NCI-H524 treated with DMSO at 0.1 percent for 48 hours (cell line): ENCODE data around the gene LDHD.

Experiments used
- DNase-seq: peaks from one replicate; lab custom pipeline; 2025; lab: John Stamatoyannopoulos, UW

Gene LDHD

DNA sequence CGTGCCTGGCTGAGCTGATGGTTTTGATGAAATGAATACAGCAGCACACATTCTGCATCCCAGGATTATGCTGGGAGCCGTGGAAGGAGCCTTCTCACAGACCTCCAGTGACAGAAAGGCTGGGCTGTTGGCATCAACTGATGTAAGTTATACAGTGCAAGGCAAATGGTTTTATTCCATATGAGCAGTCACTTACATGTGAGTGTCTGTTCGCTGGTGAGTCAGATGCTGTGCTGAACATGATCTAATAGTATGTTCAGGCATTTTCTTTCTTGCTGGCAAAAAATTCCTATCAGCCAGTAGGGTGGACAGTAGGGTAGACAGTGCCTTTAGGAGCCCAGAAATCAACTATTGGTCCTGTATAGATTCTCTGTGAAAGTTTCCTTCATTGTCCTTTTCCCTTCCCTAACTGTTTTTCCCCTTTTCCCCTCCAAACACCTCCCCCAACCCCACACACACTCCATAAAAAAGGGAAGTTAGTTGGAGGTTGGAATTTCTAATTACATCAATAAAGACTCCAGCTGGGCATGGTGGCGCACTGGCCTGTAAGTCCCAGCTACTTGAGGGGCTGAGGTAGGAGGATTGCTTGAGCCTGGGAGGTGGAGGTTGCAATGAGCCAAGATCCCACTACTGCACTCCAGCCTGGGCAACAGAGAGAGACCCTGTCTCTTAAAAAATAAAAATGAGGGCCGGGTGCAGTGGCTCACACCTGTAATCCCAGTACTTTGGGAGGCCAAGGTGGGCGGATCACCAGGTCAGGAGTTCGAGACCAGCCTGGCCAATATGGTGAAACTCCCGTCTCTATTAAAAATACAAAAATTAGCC, 36.2 kb downstream of the LDHD start:
- no peak for DNase-seq

DNA sequence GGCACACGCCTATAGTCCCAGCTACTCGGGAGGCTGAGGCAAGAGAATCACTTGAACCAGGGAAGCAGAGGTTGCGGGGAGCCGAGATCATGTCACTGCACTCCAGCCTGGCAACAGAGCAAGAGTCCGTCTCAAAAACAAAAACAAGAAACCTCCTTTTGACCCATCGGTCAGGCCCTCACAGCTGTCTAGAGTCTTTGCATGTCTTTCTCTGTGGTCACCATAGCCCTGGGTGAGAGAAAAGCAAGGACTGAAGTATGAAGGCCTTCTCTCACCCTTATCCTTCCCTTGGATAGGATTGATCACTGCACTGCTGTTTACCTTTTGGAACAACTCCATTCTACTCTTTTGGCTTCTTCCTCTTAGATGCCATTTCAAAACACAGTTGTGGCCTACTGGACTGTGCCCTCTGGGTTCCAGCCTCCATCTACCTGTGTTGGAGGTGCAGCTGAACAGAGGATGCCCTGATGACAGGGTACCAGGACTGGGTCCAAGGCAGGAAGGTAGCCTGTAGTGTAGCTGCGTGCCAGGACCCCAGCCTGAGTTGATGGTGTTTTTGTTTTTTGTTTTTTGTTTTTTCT, 37.1 kb downstream of the LDHD start:
- no peak for DNase-seq

DNA sequence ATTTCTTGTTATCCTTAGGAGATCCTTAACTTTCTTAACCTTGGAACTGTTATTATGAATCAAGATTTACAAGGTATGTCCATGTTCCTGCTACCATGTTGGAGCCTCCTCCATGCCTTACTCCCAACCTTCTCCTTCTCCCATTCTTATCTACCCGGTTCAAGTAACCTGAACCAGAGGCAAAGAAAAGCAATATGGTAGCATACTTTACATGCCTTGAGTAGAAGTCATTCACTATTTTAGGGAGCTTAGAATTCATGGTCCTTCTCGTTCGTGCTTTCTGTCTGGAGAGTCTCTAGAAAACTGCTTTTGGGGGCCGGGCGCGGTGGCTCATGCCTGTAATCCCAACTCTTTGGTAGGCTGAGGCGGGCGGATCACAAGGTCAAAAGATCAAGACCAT, 37.7 kb downstream of the LDHD start:
- DNase-seq = no peak

DNA sequence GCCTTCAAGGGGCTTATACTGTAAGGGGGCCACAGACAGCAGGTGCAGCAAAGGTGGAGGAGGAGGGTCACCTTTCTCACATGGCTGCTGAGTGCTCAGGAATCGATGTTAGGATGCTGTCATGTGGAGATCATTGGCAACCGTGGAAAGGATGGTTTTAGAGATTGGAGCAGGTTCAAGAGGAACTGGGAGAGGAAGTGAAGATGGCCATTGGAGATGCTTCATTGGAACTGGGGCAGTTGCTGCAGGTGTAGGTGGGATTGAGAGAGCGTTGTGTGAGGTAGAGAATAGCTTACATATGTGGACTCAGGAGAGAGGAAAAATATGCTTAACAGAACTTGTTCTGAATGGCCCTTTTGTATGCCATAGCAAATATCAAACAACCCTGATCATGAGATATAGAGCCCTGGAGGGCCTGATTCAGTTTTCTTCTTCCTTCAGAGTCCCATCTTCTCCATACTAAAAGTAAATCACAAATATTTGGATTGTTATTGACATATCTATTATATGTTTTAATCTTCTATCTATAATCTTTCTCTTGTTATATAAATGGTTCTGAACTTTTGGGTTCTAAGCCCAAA, 40.8 kb downstream of the LDHD start:
- DNase-seq = no peak

DNA sequence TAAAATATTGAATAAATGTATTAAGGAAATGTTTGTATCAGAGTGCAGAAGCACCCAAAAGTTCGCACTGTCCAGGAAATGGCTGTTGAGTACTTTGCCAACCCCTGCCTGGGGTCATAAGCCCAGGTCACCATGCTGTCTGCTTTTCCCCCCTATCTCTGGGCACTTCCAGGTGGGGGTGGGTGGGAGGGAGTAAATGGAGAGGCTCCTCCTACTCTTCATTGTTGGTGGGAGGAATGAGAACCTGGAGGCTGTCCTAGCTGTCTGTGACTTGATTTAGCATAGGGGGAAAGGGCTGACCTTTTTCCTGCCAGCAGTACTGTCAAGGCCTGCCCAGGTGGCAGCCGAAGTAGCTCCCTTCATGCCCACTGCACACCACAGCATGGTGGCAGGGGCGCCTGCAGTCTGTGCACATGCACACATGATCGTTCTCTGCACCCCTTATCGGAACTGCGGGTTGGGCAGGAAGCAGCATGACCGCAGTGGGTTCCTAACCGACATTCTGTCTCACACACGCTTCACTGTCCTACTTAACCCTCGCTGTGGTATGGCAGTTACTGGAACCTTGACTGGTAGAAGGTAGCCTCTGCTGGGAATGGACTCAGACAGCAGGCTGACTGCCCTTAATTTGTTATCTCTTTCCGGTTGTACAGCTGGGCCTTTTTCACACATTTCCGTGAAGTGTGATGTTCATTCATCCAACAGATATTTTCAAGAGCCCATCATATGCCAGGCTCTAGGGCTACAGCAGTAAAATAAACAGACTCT, 41.5 kb downstream of the LDHD start:
- DNase-seq = no peak

DNA sequence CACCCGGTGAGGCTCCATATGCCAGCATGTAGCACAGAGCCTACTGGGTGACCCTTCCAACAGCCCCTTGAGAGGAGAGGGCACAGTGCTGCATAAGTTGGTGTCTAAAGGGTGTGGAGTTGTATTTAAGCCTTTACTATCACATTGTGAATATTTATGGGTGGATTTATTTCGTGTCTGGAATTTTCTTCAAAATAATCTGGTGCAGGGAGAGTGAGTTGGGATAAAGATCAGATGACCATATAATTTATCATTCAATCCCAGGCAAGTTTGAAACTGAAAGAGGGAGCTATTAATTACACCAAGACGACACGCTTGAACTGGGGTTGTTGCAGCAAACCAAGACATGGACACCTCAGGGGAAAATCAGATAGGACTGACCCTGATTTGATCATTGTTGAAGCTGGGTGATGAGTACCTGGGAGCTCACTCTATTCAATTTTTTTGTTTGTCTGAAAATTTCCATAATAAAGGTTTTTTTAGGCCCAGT, 42.2 kb downstream of the LDHD start:
- DNase-seq = no peak

DNA sequence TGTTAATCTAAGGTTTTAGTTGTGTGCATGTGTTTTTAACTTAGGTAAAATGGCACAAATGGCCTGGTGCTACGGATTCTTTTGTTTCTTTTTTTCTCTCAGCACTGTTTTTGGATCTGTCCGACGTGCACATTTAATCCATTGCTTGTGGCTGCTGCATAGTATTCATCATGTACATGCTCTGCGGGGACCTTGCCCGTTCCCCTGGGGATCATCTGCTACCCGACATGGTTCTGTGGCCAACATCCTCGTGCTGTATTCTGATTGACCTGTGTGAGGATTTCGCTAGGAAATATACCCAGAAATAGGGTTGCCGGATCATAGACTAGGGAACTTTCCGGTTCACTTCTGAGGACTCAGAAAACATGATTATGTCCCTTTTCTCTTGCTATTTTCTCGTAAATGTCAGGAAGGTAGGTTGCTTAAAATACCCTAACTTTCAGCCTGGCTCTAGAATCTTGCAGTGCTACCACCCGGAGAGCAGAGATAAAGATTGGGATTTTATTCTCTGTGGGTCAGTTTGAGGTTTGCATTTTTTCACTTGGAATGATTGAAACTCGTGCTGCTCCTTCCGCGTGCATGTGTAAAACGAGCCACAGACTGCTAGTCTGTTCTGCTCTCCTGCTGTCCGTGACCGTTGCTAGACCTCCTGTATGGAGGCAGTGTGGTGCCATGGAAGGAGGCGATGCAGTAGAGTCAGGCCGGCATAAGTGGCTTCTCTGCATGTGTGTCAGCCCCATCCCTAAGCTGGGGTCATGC, 42.9 kb downstream of the LDHD start:
- no peak for DNase-seq

DNA sequence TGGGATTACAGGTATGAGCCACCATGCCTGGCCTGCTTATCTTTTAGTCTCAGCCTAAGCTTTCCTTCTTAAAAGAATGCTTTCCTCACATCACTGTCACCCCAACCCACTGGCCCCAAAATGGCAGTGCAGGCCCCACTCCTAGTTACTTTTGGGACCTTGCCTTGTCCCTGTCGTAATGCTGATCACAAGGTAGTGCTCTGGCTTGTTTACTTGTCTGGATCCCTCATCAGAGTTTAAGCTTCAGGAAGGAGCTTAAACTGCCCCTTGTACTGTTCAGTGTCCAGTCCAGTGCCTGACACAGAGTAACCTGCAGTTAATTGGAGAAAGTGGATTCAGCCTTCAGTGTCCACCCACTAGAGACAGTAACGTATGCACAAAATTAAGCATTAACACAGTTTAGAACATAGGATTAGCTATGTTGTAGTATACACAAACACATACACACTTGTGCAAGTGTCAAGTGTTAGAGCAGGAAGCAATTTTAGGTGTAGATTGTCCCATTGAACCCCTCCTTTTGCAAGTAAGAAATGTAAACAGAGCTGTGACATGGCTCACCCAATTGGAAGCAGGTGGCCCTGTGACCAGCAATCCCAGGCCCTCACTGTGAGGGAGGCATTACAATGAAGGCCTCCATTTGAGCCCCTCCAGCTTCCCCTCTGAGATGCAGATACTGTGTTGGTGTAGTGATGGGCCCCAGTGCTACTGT, 44.2 kb downstream of the LDHD start:
- DNase-seq = no peak

DNA sequence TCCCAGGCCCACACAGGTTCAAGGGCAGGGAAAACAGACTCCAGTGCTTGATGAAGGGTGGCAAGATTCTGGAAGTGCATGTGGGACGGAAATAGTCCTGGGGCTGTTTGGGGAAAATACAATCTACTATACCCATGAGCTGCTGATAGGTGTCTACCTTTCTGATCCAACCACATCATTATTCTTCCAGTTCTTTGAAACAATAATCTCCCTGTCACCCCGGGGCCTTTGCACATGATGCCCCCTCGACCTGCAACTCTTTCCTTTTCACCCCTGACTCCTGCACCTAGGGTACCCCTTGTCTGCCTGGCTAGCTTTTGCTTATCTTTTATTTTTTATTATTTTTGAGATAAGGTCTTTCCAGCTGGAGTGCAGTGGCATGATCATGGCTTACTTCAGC, 45.0 kb downstream of the LDHD start:
- DNase-seq = no peak

DNA sequence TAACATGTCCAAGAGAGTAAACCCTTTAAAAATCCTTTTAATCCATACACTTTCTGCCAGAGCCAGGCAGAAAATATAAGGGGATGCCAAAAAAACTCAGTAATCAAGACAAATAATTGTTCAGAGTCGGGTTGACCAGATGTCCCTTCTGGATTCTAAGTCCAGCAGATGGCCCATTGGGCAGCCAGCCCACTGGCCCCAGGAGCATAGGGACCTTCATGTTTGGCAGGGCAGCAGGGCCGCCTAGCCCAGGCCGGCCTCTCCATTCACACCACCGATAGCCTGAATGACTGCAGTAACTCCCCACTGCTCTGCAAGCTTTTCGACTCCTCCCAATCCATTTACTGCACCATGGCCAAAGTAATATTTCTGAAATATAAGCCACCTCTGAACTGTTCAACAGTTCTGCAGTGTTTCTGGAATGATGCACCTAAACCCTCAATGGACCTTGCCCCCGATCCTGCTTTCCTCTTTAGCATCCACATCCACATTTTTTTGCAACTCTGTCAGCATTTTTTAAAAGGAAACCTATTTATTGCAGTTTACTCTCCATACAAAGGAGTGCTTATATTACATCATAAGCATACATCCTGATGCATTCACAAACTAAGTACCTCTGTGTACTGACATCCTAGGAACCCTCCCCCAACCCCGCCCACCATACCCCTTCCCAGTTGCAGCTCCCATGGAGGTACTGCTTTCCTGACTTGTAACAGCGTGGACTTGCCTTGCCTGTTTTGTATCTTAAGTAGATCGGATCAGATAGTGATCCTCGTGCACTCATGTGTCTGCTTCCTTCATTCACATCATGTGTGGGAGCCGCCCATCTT, 46.4 kb downstream of the LDHD start:
- no peak for DNase-seq

DNA sequence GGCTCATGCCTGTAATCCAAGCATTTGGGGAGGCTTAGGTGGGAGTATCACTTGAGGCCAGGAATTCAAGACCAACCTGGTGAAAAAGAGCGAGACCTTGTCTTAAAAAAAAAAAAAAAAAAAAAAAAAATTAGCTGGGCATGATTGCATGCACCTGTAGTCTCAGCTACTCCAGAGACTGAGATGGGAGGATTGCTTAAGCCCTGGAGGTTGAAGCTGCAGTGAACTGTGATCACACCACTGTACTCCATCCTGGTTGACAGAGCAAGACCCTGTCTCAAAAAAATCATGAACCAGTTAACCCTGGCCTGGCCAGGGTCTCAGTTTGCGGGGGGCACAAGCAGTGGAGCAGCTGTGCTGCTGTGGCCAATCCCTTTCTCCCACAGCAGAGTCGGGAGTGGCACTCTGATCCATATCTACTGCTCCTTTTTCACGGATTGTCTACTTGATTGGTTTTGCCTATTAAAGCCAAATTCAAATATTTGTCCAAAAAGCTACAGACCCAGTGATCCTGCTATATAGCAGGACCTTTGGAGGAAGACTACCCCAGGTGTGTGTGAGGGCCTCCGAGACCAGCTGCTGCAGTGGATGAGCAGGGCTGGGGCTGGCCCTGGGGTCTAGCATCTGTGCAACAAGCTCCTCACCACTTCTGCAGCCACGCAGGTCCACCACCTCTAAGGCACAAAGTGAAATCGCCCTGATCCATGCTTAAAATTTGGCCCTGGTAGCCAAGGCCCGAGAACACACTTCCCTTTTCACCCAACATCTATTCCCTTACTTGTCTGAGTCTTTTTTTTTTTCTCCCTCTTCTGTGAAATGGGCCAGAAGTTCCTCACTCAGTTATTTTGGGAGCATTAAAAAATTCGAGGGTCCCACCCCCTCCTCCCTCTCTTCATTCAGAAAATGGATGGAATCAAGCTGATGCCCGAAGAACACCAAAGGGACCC, 48.2 kb downstream of the LDHD start:
- DNase-seq = no peak

DNA sequence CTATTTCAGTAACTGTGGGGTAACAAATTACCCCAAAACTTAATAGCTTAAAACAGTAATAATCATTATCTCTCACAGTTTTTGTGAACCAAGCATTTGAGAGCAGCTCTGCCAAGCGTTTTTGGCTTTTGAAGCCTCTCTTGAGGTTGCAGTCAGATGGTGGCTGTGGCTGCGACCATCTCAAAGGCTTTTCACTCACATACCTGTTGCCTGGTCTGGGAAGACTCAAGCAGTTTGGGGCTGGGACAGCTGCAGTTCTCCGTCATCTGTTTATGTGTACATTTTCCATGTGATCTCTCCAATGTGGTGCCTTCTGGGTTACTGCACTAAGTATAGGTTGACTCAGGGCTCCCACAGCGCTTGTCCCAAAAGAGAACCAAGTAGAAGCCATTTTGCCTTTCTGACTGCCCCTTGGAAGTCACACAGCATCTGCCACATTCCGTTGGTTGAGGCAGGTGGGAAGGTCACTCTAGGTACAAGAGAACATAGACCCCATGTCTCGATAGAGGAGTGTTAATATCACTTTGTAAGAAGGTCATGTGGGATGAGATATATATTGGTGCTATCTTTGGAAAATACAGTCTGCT, 49.6 kb downstream of the LDHD start:
- DNase-seq = no peak

DNA sequence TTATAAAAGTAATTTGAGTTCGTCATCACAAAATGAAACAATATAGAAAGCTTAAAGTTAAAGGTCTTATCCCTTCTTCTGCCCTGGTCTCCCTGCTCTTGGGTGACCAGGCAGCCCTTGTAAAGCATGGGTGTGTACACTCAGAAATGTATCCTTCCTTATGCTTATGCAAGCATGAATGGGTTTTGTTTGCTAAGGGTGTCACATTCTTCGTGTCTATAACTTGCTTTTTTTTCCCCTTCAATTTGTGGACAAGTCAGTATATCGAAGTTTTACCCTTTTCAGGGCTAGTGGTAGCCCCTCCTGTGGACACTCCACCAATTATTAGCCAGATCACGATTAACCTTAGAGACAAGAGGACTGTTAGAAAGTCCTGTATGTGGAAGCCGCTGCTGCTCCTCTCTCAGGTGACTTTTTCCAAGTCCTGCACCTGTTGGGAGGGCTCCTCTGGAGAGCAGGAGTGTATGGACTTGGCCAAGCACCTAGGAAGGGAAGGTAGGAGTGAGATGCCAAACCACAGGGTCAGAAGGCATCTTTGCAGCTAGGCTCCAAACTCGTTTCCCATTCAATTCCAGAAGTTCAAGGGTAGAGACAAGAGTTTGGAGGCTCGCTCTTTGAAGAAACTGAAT, 50.9 kb downstream of the LDHD start:
- no peak for DNase-seq

DNA sequence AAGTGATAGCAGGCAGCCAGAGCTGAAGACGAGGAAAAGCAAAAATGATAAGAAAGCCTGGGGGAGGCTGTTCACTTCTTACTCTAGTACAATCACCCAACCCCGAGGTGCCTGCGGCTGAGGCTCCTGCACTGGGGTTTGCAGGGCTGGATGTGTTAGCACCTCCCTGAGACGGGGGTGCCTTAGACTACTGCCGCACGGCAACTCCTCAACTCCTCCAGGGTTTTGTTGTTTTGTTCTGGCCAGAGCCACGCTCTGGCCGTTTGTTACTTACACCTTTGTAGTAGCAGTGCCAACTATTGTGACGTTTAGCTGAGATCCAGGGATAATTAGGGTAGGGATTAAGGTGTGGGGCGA, 51.5 kb downstream of the LDHD start:
- no peak for DNase-seq

DNA sequence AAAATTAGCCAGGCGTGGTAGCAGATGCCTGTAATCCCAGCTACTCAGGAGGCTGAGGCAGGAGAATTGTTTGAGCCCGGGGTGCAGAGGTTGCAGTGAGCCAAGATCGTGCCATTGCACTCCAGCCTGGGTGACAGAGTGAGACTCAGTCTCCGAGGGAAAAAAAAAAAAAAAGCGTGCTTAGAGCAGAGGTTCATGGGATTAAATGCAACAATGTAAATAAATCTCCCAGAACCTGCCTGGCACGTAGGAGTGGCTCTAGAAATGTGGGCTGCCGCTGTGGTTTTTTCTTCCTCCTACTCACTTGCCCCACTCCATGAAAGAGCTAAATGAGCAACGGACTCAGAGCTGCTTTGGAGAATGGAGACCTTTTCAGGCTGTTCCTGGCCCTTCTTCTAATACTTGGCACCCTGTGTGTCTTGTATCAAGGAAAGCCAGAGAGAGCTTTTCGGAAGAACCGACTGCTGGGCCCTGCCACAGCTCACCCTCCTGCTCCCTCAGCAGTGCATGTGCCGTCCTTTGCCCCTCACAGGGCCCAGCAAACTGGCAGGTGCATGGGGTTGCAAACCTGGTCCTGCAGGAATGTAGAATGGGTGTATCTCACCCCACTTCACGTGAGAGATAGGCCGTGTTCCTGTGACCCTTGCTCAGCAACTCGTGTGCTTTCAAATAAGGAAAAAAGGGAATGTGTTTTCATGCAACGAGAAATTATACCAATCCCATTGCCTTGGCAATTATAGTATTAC, 52.0 kb downstream of the LDHD start:
- DNase-seq = no peak

DNA sequence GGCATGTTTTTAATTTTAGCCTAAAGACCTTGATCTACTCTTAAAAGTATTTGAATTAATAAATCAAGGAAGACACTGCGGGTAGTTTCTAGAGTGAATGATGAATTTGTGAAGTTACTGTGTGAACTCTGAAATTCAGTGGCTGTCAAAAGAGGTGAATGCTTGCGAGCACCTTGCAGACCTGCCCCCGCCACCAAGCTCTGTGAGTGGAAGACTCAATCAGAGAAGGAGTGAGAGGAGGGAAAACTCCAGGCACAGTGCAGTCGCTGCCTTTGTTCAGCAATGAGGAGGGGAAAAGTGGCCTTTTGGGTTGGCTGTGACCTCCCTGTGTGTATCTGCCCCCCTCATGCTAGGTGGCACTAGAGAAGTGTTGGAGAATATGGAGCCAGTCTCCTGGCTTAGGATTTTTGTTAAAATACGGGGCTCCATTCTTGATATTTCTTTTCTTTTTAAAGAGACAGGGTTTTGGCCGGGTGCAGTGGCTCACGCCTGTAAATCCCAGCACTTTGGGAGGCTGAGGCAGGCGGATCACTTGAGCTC, 53.0 kb downstream of the LDHD start:
- DNase-seq = no peak

DNA sequence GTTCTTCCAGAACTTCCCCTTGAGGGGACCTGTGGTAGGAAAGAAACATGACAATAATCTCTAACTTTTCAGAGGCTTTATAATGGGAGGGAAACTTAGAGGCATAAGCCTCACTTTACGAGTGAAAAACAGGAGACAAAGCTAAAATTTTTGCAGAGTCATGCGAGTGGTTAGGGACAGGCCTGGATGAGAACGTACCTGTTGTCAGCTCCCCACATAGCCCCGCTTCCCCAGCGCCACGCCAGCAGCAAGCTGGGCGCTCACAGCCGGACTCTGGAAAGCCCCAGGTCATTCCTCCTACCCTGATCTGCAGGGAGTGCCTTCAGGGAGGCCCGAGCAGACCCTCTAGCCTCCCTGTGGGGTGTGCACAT, 53.6 kb downstream of the LDHD start:
- no peak for DNase-seq
